Spleen (tissue), 7 donors: ENCODE results near the gene CYFIP2.

Source experiments
- POLR2A ChIP-seq, 3 donors: fragments of 450-650 bp; IDR thresholded peaks; one replicate each; pipeline ENCODE4 v1.5.1; 2017; ENCODE audit warnings: antibody characterized with exemption in 3 of 3, mild to moderate bottlenecking in 1 of 3
- TF ChIP-seq, protein P1 (sequence below), 11 experiments: fragments of 200-600 bp in 7 of 11; fragments of 450-650 bp in 4 of 11; sonication (generic) in 4 of 11; IDR thresholded peaks in 8 of 11; conservative IDR thresholded peaks in 3 of 11; 1 replicate in 7 of 11; 2 replicates in 4 of 11; pipeline versions ENCODE4 v1.4.0 to v1.8.0; 2016 to 2021; ENCODE audit warnings: antibody characterized with exemption in 11 of 11, inconsistent platforms in 4 of 11, mild to moderate bottlenecking in 1 of 11
- donor health status: DM: no; HTN: no; CAD: no; lungs with moderate emphysema.
- donor health status: DM: no; HTN: no; CAD: no.
- donor health status: DM: no; HTN: no; CAD: no.

DNA sequence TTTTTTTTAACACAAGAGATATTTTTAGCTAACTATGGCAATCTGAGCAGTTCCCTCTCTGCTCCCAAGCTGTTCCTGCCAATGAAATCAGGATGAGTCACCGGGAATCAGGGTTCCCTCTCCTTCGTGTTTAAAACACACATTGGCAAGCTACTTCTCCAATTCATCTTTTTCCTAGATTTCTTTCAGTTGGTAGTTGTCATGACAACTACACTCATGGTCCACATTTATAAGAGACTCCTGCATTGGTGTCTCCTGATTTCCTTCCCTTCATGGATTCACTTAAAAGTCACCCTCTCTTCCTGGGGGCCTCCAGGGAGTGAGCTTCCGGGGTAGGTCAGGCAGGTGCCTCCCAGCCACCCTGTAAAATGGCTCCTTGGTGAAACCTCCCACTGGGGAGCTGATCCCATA, 121.8 kb downstream of the CYFIP2 start:
- TF ChIP-seq POLR2A (IDR thresholded peaks at IDR 0.05): no peak
- TF ChIP-seq, protein P1, sequence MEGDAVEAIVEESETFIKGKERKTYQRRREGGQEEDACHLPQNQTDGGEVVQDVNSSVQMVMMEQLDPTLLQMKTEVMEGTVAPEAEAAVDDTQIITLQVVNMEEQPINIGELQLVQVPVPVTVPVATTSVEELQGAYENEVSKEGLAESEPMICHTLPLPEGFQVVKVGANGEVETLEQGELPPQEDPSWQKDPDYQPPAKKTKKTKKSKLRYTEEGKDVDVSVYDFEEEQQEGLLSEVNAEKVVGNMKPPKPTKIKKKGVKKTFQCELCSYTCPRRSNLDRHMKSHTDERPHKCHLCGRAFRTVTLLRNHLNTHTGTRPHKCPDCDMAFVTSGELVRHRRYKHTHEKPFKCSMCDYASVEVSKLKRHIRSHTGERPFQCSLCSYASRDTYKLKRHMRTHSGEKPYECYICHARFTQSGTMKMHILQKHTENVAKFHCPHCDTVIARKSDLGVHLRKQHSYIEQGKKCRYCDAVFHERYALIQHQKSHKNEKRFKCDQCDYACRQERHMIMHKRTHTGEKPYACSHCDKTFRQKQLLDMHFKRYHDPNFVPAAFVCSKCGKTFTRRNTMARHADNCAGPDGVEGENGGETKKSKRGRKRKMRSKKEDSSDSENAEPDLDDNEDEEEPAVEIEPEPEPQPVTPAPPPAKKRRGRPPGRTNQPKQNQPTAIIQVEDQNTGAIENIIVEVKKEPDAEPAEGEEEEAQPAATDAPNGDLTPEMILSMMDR (IDR thresholded peaks at IDR 0.05 in 8 of 11, conservative IDR thresholded peaks at IDR 0.05 in 3 of 11): no peak
